Measurements from ENCODE around the gene NPB.

DNA sequence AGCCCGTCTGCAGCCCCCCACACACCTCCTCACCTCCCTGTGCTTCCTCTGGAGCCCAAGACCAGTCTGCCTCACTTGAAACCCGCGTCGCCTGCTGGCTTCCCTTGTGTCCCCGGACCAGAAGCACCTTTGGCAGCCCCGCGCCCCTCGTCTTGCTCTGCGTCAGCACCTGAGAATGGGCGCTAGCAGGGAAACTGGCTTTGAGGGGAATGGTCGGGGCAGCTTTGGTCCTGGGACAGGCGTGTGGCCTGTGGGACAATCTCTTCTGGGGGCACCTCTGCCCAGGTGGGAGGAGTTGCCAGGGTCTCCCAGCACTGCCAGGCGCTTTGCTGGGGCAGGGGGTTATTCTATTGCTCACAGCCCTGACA is 29.1 kb downstream of the NPB start:
- no peak for TF ChIP-seq POLR2A (IDR thresholded peaks at IDR 0.05)
- TF ChIP-seq, protein P1, sequence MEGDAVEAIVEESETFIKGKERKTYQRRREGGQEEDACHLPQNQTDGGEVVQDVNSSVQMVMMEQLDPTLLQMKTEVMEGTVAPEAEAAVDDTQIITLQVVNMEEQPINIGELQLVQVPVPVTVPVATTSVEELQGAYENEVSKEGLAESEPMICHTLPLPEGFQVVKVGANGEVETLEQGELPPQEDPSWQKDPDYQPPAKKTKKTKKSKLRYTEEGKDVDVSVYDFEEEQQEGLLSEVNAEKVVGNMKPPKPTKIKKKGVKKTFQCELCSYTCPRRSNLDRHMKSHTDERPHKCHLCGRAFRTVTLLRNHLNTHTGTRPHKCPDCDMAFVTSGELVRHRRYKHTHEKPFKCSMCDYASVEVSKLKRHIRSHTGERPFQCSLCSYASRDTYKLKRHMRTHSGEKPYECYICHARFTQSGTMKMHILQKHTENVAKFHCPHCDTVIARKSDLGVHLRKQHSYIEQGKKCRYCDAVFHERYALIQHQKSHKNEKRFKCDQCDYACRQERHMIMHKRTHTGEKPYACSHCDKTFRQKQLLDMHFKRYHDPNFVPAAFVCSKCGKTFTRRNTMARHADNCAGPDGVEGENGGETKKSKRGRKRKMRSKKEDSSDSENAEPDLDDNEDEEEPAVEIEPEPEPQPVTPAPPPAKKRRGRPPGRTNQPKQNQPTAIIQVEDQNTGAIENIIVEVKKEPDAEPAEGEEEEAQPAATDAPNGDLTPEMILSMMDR (IDR thresholded peaks at IDR 0.05), result no peak

All from heart left ventricle (tissue), 13 donors.